Panc1 (cell line): ENCODE data around the gene C2orf76. TPM values are rescaled to one million over a fixed set of nuclear protein-coding genes. Genes with fewer than 3 reads are reported as not detected.

Experiments
- ATAC-seq: fragments of 200-7000 bp; cut with Tn5 transposase; 2 replicates; pipeline ENCODE4 v1.9.1; 2020; ENCODE audit warnings: mild to moderate bottlenecking, moderate library complexity
- BruUV-seq: library from RNA; stranded (reverse); fragments of 400-500 nt; replicated peaks from 2 replicates; lab custom pipeline; 2021; lab: Mats Ljungman, UMichigan
- CTCF ChIA-PET: fragments of 300-600 bp; sonication (Branson Sonifier 250); formaldehyde crosslinking; loops from one replicate; lab custom pipeline; 2022; ENCODE audit warnings: antibody characterized with exemption; lab: Charles Lee
- POLR2A ChIA-PET: fragments of 300-600 bp; sonication (Branson Sonifier 250); formaldehyde crosslinking; loops from one replicate; lab custom pipeline; 2022; ENCODE audit warnings: antibody characterized with exemption; lab: Charles Lee
- DNase-seq: peaks from one replicate; pipeline ENCODE4 v3.0.0-alpha.2; 2010; ENCODE audit warnings: low read depth, low spot score
- H3K27ac ChIP-seq: 2 replicates; pipeline ENCODE4 v1.5.1; 2011; ENCODE audit warnings: mild to moderate bottlenecking, low read length, inconsistent platforms
- H3K27me3 ChIP-seq: fragments of 200-500 bp; sonication (Bioruptor generic); 2 replicates; pipeline ENCODE4 v1.6.0; 2014; ENCODE audit warnings: low read length, inconsistent platforms; ENCODE audit not compliant: control insufficient read depth, insufficient read depth
- H3K36me3 ChIP-seq: fragments of 200-500 bp; sonication (Bioruptor generic); 2 replicates; pipeline ENCODE4 v1.5.1; 2014; ENCODE audit warnings: inconsistent platforms, mild to moderate bottlenecking, low read length, moderate library complexity; ENCODE audit not compliant: control insufficient read depth, insufficient read depth
- H3K4me1 ChIP-seq: 2 replicates; pipeline ENCODE4 v1.5.1; 2011; ENCODE audit warnings: inconsistent platforms, mild to moderate bottlenecking, low read length, moderate library complexity; ENCODE audit not compliant: control insufficient read depth, insufficient read depth
- H3K4me3 ChIP-seq, 2 experiments: 2 replicates each; pipeline ENCODE4 v1.5.1; 2011 to 2012; ENCODE audit warnings: low read depth in 2 of 2, low read length in 2 of 2, mild to moderate bottlenecking in 2 of 2, inconsistent platforms in 1 of 2, moderate library complexity in 1 of 2
- H3K9me3 ChIP-seq: fragments of 200-500 bp; sonication (Bioruptor generic); 2 replicates; pipeline ENCODE4 v1.5.1; 2014; ENCODE audit warnings: low read depth, mild to moderate bottlenecking, inconsistent platforms, low read length, moderate library complexity; ENCODE audit not compliant: control insufficient read depth, insufficient read depth
- POLR2AphosphoS5 ChIP-seq: IDR thresholded peaks from 2 replicates; pipeline ENCODE4 v1.6.1; 2012; ENCODE audit warnings: mild to moderate bottlenecking, low read depth, low read length, moderate library complexity
- REST ChIP-seq, 2 experiments: IDR thresholded peaks; 2 replicates each; pipeline ENCODE4 v1.6.1; 2011 to 2012; ENCODE audit warnings: low read depth in 2 of 2, control low read depth in 1 of 2, low read length in 1 of 2, mild to moderate bottlenecking in 1 of 2, moderate library complexity in 1 of 2; ENCODE audit not compliant: insufficient read depth in 1 of 2
- SIN3A ChIP-seq: IDR thresholded peaks from 2 replicates; pipeline ENCODE4 v1.6.1; 2012; ENCODE audit warnings: low read depth, mild to moderate bottlenecking, low read length, moderate library complexity, borderline replicate concordance; ENCODE audit not compliant: insufficient read depth
- TCF7L2 ChIP-seq: IDR thresholded peaks from 2 replicates; pipeline ENCODE4 v1.6.1; 2011; ENCODE audit warnings: mild to moderate bottlenecking, low read depth, low read length, inconsistent platforms
- in situ Hi-C: cut with HindIII; loops from 2 replicates; pipeline ENCODE4 v1.10.0; 2016; ENCODE audit warnings: low sequenced_read_pairs, low pct_unique_long_range_greater_than_20kb
- intact Hi-C: fragments of 100-400 bp; cut with micrococcal nuclease; formaldehyde crosslinking; loops from one replicate; pipeline ENCODE4 v1.10.0; 2022; ENCODE audit not compliant: unreplicated experiment
- total RNA-seq: library from RNA; stranded (reverse); gene quantifications from one replicate; pipeline ENCODE4 v1.2.1, GENCODE V29; 2021; ENCODE audit not compliant: unreplicated experiment
- TF ChIP-seq, protein P1 (sequence below): fragments of 450-650 bp; IDR thresholded peaks from 2 replicates; pipeline ENCODE4 v1.5.1; 2017; ENCODE audit warnings: mild to moderate bottlenecking

C2orf76 gene
- total RNA-seq, 1 experiment from 2014 or later: 22.7 TPM

DNA sequence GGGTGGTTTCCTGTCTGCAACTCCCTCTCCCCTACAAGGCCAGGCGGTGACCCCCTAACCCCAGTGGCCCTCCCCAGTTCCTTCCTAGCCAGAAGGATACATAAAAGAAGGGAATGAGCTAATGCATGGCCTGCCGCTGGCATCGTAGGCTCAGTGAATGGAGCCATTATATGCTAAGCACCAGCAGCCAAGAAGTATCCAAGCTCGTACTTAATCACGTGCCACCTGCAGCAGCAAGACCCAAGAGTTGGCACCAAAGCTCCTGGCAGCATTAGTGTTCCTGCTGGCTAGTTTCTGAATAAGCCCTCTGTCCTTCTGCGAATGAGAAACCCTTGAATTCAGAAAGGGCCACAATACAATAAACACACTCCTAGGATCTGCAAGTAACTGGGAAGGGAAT is 4.5 kb upstream of the C2orf76 start:
- in situ Hi-C loops: no loop called here
- POLR2A ChIA-PET: no interaction called here
- TF ChIP-seq REST (IDR thresholded peaks at IDR 0.05; ENCODE audit: insufficient read depth in 1 of 2, low read depth in 2 of 2, low read length in 1 of 2) (no peak), POLR2AphosphoS5 (no peak), SIN3A (no peak), TCF7L2 (no peak)
- TF ChIP-seq, protein P1, sequence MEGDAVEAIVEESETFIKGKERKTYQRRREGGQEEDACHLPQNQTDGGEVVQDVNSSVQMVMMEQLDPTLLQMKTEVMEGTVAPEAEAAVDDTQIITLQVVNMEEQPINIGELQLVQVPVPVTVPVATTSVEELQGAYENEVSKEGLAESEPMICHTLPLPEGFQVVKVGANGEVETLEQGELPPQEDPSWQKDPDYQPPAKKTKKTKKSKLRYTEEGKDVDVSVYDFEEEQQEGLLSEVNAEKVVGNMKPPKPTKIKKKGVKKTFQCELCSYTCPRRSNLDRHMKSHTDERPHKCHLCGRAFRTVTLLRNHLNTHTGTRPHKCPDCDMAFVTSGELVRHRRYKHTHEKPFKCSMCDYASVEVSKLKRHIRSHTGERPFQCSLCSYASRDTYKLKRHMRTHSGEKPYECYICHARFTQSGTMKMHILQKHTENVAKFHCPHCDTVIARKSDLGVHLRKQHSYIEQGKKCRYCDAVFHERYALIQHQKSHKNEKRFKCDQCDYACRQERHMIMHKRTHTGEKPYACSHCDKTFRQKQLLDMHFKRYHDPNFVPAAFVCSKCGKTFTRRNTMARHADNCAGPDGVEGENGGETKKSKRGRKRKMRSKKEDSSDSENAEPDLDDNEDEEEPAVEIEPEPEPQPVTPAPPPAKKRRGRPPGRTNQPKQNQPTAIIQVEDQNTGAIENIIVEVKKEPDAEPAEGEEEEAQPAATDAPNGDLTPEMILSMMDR: no peak
- Histone ChIP-seq H3K36me3 (peaks cover 36% of the 10 kb centered on the region), H3K4me1 (peaks cover 9% of the 10 kb centered on the region), H3K4me3 (no peak overlapping the region), H3K27ac (no peak overlapping the region), H3K27me3 (no peaks in the 10 kb centered on the region), H3K9me3 (no peaks in the 10 kb centered on the region)
- no peak for ATAC-seq
- DNase-seq: no peak
- CTCF ChIA-PET: no interaction called here
- no TSS peak for BruUV-seq
- intact Hi-C loops: no loop called here

DNA sequence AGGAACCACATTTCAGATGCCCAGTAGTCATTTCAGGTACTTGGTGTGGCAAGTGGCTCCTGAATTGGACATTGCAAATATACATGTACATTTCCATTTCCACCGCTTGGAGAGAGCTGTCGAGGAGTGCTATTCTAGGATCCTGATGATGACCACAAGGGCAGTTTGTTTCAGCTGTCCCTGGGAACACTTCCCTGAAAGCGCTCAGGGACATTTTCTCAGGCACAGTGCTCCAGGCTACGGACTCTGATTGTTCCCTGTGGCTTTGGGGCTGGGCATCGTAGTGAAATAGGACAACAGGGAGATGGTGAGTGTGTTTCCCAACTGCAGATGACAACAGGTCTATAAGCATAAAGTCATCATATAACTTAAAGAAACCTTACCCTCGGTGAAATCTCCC is 3.2 kb upstream of the C2orf76 start:
- H3K27ac ChIP-seq: no peak overlapping the region
- CTCF ChIA-PET: interaction anchor here (0.7 kb wide), 2 partner anchors 358 to 923 kb away, joined by 3 read pairs; no protein-coding TSS in a partner anchor
- BruUV-seq: no TSS peak
- ATAC-seq (no peak), DNase-seq (no peak)
- peaks cover 36% of the 10 kb centered on the region for H3K36me3 ChIP-seq
- intact Hi-C loops (no loop called here), in situ Hi-C loops (no loop called here)
- H3K4me1 ChIP-seq: peaks cover 17% of the 10 kb centered on the region
- H3K9me3 ChIP-seq: no peaks in the 10 kb centered on the region
- TF ChIP-seq, protein P1: no peak
- TF ChIP-seq POLR2AphosphoS5 (no peak), SIN3A (no peak), REST (IDR thresholded peaks at IDR 0.05; ENCODE audit: insufficient read depth in 1 of 2, low read depth in 2 of 2, low read length in 1 of 2) (no peak), TCF7L2 (no peak)
- no peaks in the 10 kb centered on the region for H3K27me3 ChIP-seq
- POLR2A ChIA-PET: no interaction called here
- H3K4me3 ChIP-seq: no peak overlapping the region
